ENCODE results near the gene TPX2.

TPX2 gene

GRCh38 chr20:31698803-31699718, 40.0 kb upstream of the TPX2 start:
- H3K27ac ChIP-seq (ENCODE audit: low read depth, low read length) = no peak overlapping the region

GRCh38 chr20:31699801-31700728, 39.0 kb upstream of the TPX2 start:
- H3K27me3 ChIP-seq (ENCODE audit: insufficient read depth, low read length) = no peaks in the 10 kb centered on the region
- no peak overlapping the region for H3K4me3 ChIP-seq (ENCODE audit: low read length)
- H3K36me3 ChIP-seq (ENCODE audit: insufficient read depth, low read length) = 0 out of 2 replicates have a peak, but pooled peaks cover 14% of the 10 kb centered on the region
- no peak overlapping the region for H3K9ac ChIP-seq (ENCODE audit: low read depth, low read length)
- no peaks in the 10 kb centered on the region for H3K9me3 ChIP-seq (ENCODE audit: insufficient read depth, low read depth, low read length)
- H3K27ac ChIP-seq (ENCODE audit: low read depth, low read length) = no peak overlapping the region
- 94% methylated on average over 7 of the region's 7 CpGs for WGBS
- peaks cover 25% of the 10 kb centered on the region for H3K4me1 ChIP-seq (ENCODE audit: insufficient read depth, low read length)

More at GRCh38 chr20:31698803-31699718, 40.0 kb upstream of the TPX2 start:
- Histone ChIP-seq H3K27me3 (ENCODE audit: insufficient read depth, low read length) (no peaks in the 10 kb centered on the region), H3K4me1 (ENCODE audit: insufficient read depth, low read length) (peaks cover 25% of the 10 kb centered on the region), H3K4me3 (ENCODE audit: low read length) (no peak overlapping the region), H3K9me3 (ENCODE audit: insufficient read depth, low read depth, low read length) (no peaks in the 10 kb centered on the region), H3K36me3 (ENCODE audit: insufficient read depth, low read length) (0 out of 2 replicates have a peak, but pooled peaks cover 14% of the 10 kb centered on the region), H3K9ac (ENCODE audit: low read depth, low read length) (no peak overlapping the region)
- 92% methylated on average over 6 of the region's 6 CpGs for WGBS

DNA sequence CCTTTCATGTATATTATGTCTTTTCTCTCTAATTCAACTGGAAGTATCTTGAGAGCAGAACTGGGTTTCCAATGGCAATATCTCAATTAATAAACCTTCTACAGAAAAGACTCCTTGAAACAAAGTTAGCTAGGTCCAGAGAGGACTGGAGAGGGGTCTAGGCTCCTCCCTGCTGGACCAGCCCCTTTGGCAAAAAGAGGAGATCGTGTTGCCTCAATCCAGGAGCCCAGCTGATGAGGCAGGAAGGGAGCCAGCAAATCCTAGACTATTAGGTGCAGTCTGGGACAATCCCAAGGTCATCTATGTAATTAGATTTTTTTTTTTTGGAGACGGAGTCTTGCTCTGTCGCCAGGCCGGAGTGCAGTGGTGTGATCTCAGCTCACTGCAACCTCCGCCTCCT, 38.3 kb upstream of the TPX2 start:
- H3K27me3 ChIP-seq (ENCODE audit: insufficient read depth, low read length) = no peaks in the 10 kb centered on the region
- H3K4me3 ChIP-seq (ENCODE audit: low read length) = no peak overlapping the region
- H3K9me3 ChIP-seq (ENCODE audit: insufficient read depth, low read depth, low read length) = no peaks in the 10 kb centered on the region
- WGBS = 93% methylated on average over 5 of the region's 5 CpGs
- peaks cover 23% of the 10 kb centered on the region; the same call in 1 of the 2 replicates for H3K4me1 ChIP-seq (ENCODE audit: insufficient read depth, low read length)
- H3K27ac ChIP-seq (ENCODE audit: low read depth, low read length) = no peak overlapping the region
- H3K36me3 ChIP-seq (ENCODE audit: insufficient read depth, low read length) = 0 out of 2 replicates have a peak, but pooled peaks cover 14% of the 10 kb centered on the region
- no peak overlapping the region for H3K9ac ChIP-seq (ENCODE audit: low read depth, low read length)

DNA sequence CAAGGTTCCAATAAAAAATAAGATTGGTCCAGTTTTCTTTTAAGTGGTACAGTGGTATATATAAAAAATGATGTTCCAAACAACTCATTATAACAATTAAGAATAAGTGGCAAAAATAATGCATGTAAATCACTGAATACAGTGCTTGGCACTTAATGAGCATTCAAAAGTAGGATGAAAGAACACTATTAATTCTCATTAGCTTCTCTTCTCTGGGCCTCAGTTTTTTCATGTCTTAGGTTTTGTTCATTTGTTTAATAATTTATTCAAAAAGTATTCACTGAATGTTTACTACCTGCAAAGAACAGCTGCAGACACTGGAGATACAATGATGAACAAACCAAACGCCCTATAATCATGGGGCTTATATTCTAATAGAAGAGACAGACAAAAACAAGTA, 37.5 kb upstream of the TPX2 start:
- Histone ChIP-seq H3K27me3 (ENCODE audit: insufficient read depth, low read length) (no peaks in the 10 kb centered on the region), H3K4me1 (ENCODE audit: insufficient read depth, low read length) (peaks cover 23% of the 10 kb centered on the region; the same call in 1 of the 2 replicates), H3K9ac (ENCODE audit: low read depth, low read length) (no peak overlapping the region), H3K27ac (ENCODE audit: low read depth, low read length) (no peak overlapping the region), H3K9me3 (ENCODE audit: insufficient read depth, low read depth, low read length) (no peaks in the 10 kb centered on the region), H3K4me3 (ENCODE audit: low read length) (no peak overlapping the region), H3K36me3 (ENCODE audit: insufficient read depth, low read length) (peaks cover 18% of the 10 kb centered on the region; the same call in 1 of the 2 replicates)
- WGBS = no CpG with 5 or more reads among the region's 1 CpG

- peak overlapping the region; percentile 73; the same call in 1 of the 2 replicates for H3K27ac ChIP-seq (ENCODE audit: low read depth, low read length)
- 91% methylated on average over 10 of the region's 11 CpGs for WGBS
- peaks cover 24% of the 10 kb centered on the region for H3K4me1 ChIP-seq (ENCODE audit: insufficient read depth, low read length)
- H3K9me3 ChIP-seq (ENCODE audit: insufficient read depth, low read depth, low read length) = no peaks in the 10 kb centered on the region
- H3K9ac ChIP-seq (ENCODE audit: low read depth, low read length) = no peak overlapping the region
- no peaks in the 10 kb centered on the region for H3K27me3 ChIP-seq (ENCODE audit: insufficient read depth, low read length)
- no peak overlapping the region for H3K4me3 ChIP-seq (ENCODE audit: low read length)
- peaks cover 32% of the 10 kb centered on the region for H3K36me3 ChIP-seq (ENCODE audit: insufficient read depth, low read length)
These were observed 34.6 kb upstream of the TPX2 start for GRCh38 chr20:31704225-31705119.

GRCh38 chr20:31705191-31705590, 33.9 kb upstream of the TPX2 start:
- Histone ChIP-seq H3K27me3 (ENCODE audit: insufficient read depth, low read length) (no peaks in the 10 kb centered on the region), H3K27ac (ENCODE audit: low read depth, low read length) (peak overlapping the region; percentile 38; the same call in 1 of the 2 replicates), H3K9ac (ENCODE audit: low read depth, low read length) (no peak overlapping the region), H3K4me1 (ENCODE audit: insufficient read depth, low read length) (peaks cover 22% of the 10 kb centered on the region), H3K36me3 (ENCODE audit: insufficient read depth, low read length) (peaks cover 28% of the 10 kb centered on the region), H3K9me3 (ENCODE audit: insufficient read depth, low read depth, low read length) (no peaks in the 10 kb centered on the region), H3K4me3 (ENCODE audit: low read length) (no peak overlapping the region)

DNA sequence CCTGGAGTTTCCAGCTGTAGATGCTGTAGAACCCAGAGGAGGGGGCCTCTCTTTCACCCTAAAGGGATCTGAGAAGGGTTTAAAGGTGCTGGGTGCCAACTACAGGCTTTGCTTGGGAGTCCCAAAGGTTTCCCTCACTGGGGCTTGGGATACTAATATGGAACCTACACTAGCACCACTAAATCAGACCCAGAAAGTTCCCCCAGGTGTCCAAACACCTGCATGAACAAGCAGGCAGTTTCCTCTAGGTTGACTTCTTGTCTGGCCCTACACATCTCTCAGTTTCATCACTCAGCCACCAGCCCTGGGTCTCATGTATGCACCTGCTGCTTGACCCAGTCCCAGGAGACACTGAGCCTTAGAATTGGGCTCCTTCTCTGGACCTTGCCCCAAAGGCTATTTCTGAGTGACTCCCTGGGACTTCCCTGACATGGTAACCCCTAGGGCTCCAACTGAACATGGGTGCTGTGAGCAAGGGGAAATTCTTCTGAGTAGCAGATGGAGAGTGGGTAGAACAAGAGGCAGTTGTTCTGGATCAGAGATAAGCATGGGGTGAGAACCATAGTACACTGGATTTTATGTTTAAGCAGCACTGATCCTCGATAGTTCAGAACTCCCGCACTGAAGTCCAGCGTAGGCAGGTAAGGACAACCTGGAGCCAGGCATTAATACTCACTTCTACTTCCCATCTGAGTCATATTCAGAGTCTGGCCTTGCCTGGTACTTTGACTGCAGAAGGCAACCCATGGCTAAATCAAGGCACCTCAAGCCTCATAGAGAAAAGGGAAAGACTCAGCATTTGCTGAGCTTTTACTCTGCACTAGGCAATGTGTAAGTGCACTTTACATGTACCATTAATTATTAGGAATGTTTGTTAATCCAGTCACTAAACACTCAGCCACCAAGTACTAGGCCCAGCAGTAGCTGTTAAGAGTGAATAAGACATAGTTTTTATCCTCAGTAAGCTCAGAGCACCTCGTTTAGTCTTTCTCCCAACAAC, 33.2 kb upstream of the TPX2 start:
- Histone ChIP-seq H3K27ac (ENCODE audit: low read depth, low read length) (no peak overlapping the region), H3K4me1 (ENCODE audit: insufficient read depth, low read length) (peaks cover 22% of the 10 kb centered on the region), H3K36me3 (ENCODE audit: insufficient read depth, low read length) (peaks cover 32% of the 10 kb centered on the region), H3K9ac (ENCODE audit: low read depth, low read length) (no peak overlapping the region), H3K9me3 (ENCODE audit: insufficient read depth, low read depth, low read length) (no peaks in the 10 kb centered on the region), H3K4me3 (ENCODE audit: low read length) (no peak overlapping the region), H3K27me3 (ENCODE audit: insufficient read depth, low read length) (no peaks in the 10 kb centered on the region)
- 95% methylated on average over 4 of the region's 4 CpGs for WGBS

GRCh38 chr20:31706607-31707257, 32.4 kb upstream of the TPX2 start:
- H3K27ac ChIP-seq (ENCODE audit: low read depth, low read length) = no peak overlapping the region
- H3K36me3 ChIP-seq (ENCODE audit: insufficient read depth, low read length) = peaks cover 39% of the 10 kb centered on the region
- H3K9ac ChIP-seq (ENCODE audit: low read depth, low read length) = no peak overlapping the region
- 90% methylated on average over 2 of the region's 2 CpGs for WGBS
- no peaks in the 10 kb centered on the region for H3K27me3 ChIP-seq (ENCODE audit: insufficient read depth, low read length)
- H3K4me1 ChIP-seq (ENCODE audit: insufficient read depth, low read length) = peaks cover 29% of the 10 kb centered on the region
- no peaks in the 10 kb centered on the region for H3K9me3 ChIP-seq (ENCODE audit: insufficient read depth, low read depth, low read length)
- no peak overlapping the region for H3K4me3 ChIP-seq (ENCODE audit: low read length)

- Histone ChIP-seq H3K9ac (ENCODE audit: low read depth, low read length) (no peak overlapping the region), H3K36me3 (ENCODE audit: insufficient read depth, low read length) (peaks cover 39% of the 10 kb centered on the region), H3K9me3 (ENCODE audit: insufficient read depth, low read depth, low read length) (no peaks in the 10 kb centered on the region), H3K27me3 (ENCODE audit: insufficient read depth, low read length) (no peaks in the 10 kb centered on the region), H3K4me1 (ENCODE audit: insufficient read depth, low read length) (peaks cover 34% of the 10 kb centered on the region), H3K27ac (ENCODE audit: low read depth, low read length) (no peak overlapping the region), H3K4me3 (ENCODE audit: low read length) (no peak overlapping the region)
- WGBS = 96% methylated on average over 5 of the region's 5 CpGs
These were observed 31.9 kb upstream of the TPX2 start for GRCh38 chr20:31707258-31707615.
